Trophoblast cell (in vitro differentiated cells and primary cell): ENCODE measurements around the gene CDKAL1.

ENCODE experiments used
- DNase-seq, 2 donors: peaks; one replicate each; pipeline ENCODE4 v3.0.0-alpha.2; 2016
- H2AFZ ChIP-seq: 2 replicates; pipeline ENCODE4 v1.6.1; 2013; ENCODE audit warnings: low read length, moderate library complexity, mild to moderate bottlenecking; ENCODE audit not compliant: insufficient read depth, poor library complexity
- H2AK5ac ChIP-seq: 2 replicates; pipeline ENCODE4 v1.6.1; 2013; ENCODE audit warnings: mild to moderate bottlenecking, low read length
- H2BK120ac ChIP-seq: 2 replicates; pipeline ENCODE4 v1.6.1; 2013; ENCODE audit warnings: low read length, mild to moderate bottlenecking, moderate library complexity; ENCODE audit not compliant: insufficient read depth, poor library complexity
- H2BK12ac ChIP-seq: 2 replicates; pipeline ENCODE4 v1.6.1; 2013; ENCODE audit warnings: mild to moderate bottlenecking, low read length, moderate library complexity
- H2BK5ac ChIP-seq: 2 replicates; pipeline ENCODE4 v1.6.1; 2013; ENCODE audit warnings: low read length, low read depth, moderate library complexity, mild to moderate bottlenecking; ENCODE audit not compliant: poor library complexity
- H3K14ac ChIP-seq: 2 replicates; pipeline ENCODE4 v1.6.1; 2013; ENCODE audit warnings: mild to moderate bottlenecking, low read length
- H3K18ac ChIP-seq: 2 replicates; pipeline ENCODE4 v1.6.1; 2013; ENCODE audit warnings: mild to moderate bottlenecking, low read length
- H3K23ac ChIP-seq: 2 replicates; pipeline ENCODE4 v1.6.1; 2013; ENCODE audit warnings: low read length
- H3K27ac ChIP-seq: 2 replicates; pipeline ENCODE4 v1.5.1; 2013; ENCODE audit warnings: low read depth, mild to moderate bottlenecking, inconsistent platforms, low read length, moderate library complexity
- H3K27me3 ChIP-seq: 2 replicates; pipeline ENCODE4 v1.6.1; 2013; ENCODE audit warnings: inconsistent platforms, mild to moderate bottlenecking, low read length, moderate library complexity; ENCODE audit not compliant: insufficient read depth
- H3K36me3 ChIP-seq, 2 experiments: 1 replicate in 1 of 2; 2 replicates in 1 of 2; pipeline ENCODE4 v1.6.1; 2013; ENCODE audit warnings: low read length in 2 of 2, mild to moderate bottlenecking in 2 of 2, moderate library complexity in 1 of 2; ENCODE audit not compliant: insufficient read depth in 2 of 2, control insufficient read depth in 1 of 2
- H3K4ac ChIP-seq: 2 replicates; pipeline ENCODE4 v1.6.1; 2013; ENCODE audit warnings: low read depth, mild to moderate bottlenecking, low read length, moderate library complexity
- H3K4me1 ChIP-seq, 2 experiments: 1 replicate in 1 of 2; 2 replicates in 1 of 2; pipeline ENCODE4 v1.6.1; 2013; ENCODE audit warnings: low read length in 2 of 2, mild to moderate bottlenecking in 2 of 2, moderate library complexity in 1 of 2; ENCODE audit not compliant: insufficient read depth in 2 of 2, control insufficient read depth in 1 of 2
- H3K4me2 ChIP-seq: 2 replicates; pipeline ENCODE4 v1.6.1; 2013; ENCODE audit warnings: inconsistent platforms, mild to moderate bottlenecking, low read length, moderate library complexity
- H3K4me3 ChIP-seq: 2 replicates; pipeline ENCODE4 v1.5.1; 2013; ENCODE audit warnings: mild to moderate bottlenecking, low read depth, low read length, inconsistent platforms
- H3K79me1 ChIP-seq: one replicate; pipeline ENCODE4 v1.6.1; 2013; ENCODE audit warnings: low read length
- H3K79me2 ChIP-seq: 2 replicates; pipeline ENCODE4 v1.6.1; 2013; ENCODE audit warnings: low read length, mild to moderate bottlenecking; ENCODE audit not compliant: control insufficient read depth, insufficient read depth, poor library complexity
- H3K9ac ChIP-seq: 2 replicates; pipeline ENCODE4 v1.6.1; 2013; ENCODE audit warnings: mild to moderate bottlenecking, low read length
- H3K9me3 ChIP-seq: 2 replicates; pipeline ENCODE4 v1.6.1; 2013; ENCODE audit warnings: low read depth, mild to moderate bottlenecking, control low read depth, inconsistent platforms, low read length; ENCODE audit not compliant: insufficient read depth
- H4K12ac ChIP-seq: 2 replicates; pipeline ENCODE4 v1.6.1; 2013; ENCODE audit warnings: low read depth, mild to moderate bottlenecking, low read length, moderate library complexity
- H4K8ac ChIP-seq: 2 replicates; pipeline ENCODE4 v1.6.1; 2013; ENCODE audit warnings: low read depth, mild to moderate bottlenecking, low read length, moderate library complexity
- H4K91ac ChIP-seq: one replicate; pipeline ENCODE4 v1.6.1; 2013; ENCODE audit warnings: low read depth, mild to moderate bottlenecking, low read length, moderate library complexity
- WGBS: extraction: QIAGEN DNeasy Blood & Tissue Kit; methylation state at CpG from one replicate; pipeline ENCODE4 v1.1.7; 2013; ENCODE audit warnings: missing lambda C conversion rate; ENCODE audit not compliant: insufficient read length, insufficient coverage; ENCODE audit errors: extremely low coverage; 5-methylcytosine and 5-hydroxymethylcytosine counted together

CDKAL1 gene

GRCh38 chr6:21259660-21260059, 725.4 kb downstream of the CDKAL1 start:
- Histone ChIP-seq H4K91ac (no peak overlapping the region), H3K14ac (no peak overlapping the region), H3K9me3 (peaks cover 2% of the 10 kb centered on the region), H2BK5ac (no peak overlapping the region), H3K9ac (no peak overlapping the region), H3K4me2 (no peak overlapping the region), H3K23ac (no peak overlapping the region), H4K8ac (no peak overlapping the region), H3K4me3 (no peak overlapping the region), H4K12ac (no peak overlapping the region), H3K79me2 (no peaks in the 10 kb centered on the region), H2AK5ac (no peak overlapping the region), H3K79me1 (no peaks in the 10 kb centered on the region), H3K4me1 (peaks cover 0 to 4% of the 10 kb centered on the region in 2 experiments), H3K36me3 (no peaks in the 10 kb centered on the region), H2BK12ac (no peak overlapping the region), H3K27me3 (no peaks in the 10 kb centered on the region), H3K4ac (no peak overlapping the region), H3K27ac (no peak overlapping the region), H3K18ac (no peak overlapping the region), H2BK120ac (no peak overlapping the region), H2AFZ (no peak overlapping the region)
- WGBS = no CpG with 5 or more reads among the region's 2 CpGs
- no peak for DNase-seq

- Histone ChIP-seq H3K79me1 (no peaks in the 10 kb centered on the region), H2BK5ac (no peak overlapping the region), H3K14ac (no peak overlapping the region), H3K36me3 (no peaks in the 10 kb centered on the region), H3K4me3 (no peak overlapping the region), H3K27me3 (no peaks in the 10 kb centered on the region), H3K9ac (no peak overlapping the region), H3K79me2 (no peaks in the 10 kb centered on the region), H3K4me1 (peaks cover 0 to 4% of the 10 kb centered on the region in 2 experiments), H4K91ac (no peak overlapping the region), H2BK12ac (no peak overlapping the region), H2AFZ (no peak overlapping the region), H4K8ac (no peak overlapping the region), H2BK120ac (no peak overlapping the region), H3K23ac (no peak overlapping the region), H3K9me3 (peaks cover 2% of the 10 kb centered on the region), H3K18ac (no peak overlapping the region), H3K4me2 (no peak overlapping the region), H3K4ac (no peak overlapping the region), H3K27ac (no peak overlapping the region), H2AK5ac (no peak overlapping the region), H4K12ac (no peak overlapping the region)
- no CpG with 5 or more reads among the region's 5 CpGs for WGBS
- DNase-seq = no peak
Measured at GRCh38 chr6:21262504-21262903, 728.2 kb downstream of the CDKAL1 start.

GRCh38 chr6:21263531-21264287, 729.5 kb downstream of the CDKAL1 start:
- Histone ChIP-seq H3K79me2 (no peaks in the 10 kb centered on the region), H3K4me2 (no peak overlapping the region), H3K23ac (no peak overlapping the region), H4K12ac (no peak overlapping the region), H3K18ac (no peak overlapping the region), H4K91ac (no peak overlapping the region), H3K36me3 (no peaks in the 10 kb centered on the region), H2AFZ (no peak overlapping the region), H3K27ac (no peak overlapping the region), H3K79me1 (no peaks in the 10 kb centered on the region), H3K4ac (no peak overlapping the region), H3K9ac (no peak overlapping the region), H3K14ac (no peak overlapping the region), H2BK120ac (no peak overlapping the region), H2BK12ac (no peak overlapping the region), H4K8ac (no peak overlapping the region), H2BK5ac (no peak overlapping the region), H2AK5ac (no peak overlapping the region), H3K27me3 (no peaks in the 10 kb centered on the region), H3K9me3 (peaks cover 1% of the 10 kb centered on the region), H3K4me1 (peaks cover 0 to 4% of the 10 kb centered on the region in 2 experiments), H3K4me3 (no peak overlapping the region)
- DNase-seq = peak in 1 of 2 donors; percentile 21
- WGBS = no CpG with 5 or more reads among the region's 18 CpGs

- Histone ChIP-seq H3K4me1 (peaks cover 0 to 4% of the 10 kb centered on the region in 2 experiments), H3K23ac (peak overlapping the region; percentile 29), H4K8ac (no peak overlapping the region), H2BK5ac (no peak overlapping the region), H3K4ac (no peak overlapping the region), H2AFZ (no peak overlapping the region), H4K12ac (no peak overlapping the region), H3K27ac (no peak overlapping the region), H3K79me1 (no peaks in the 10 kb centered on the region), H3K4me2 (no peak overlapping the region), H3K27me3 (no peaks in the 10 kb centered on the region), H3K79me2 (no peaks in the 10 kb centered on the region), H2AK5ac (no peak overlapping the region), H4K91ac (no peak overlapping the region), H3K4me3 (no peak overlapping the region), H2BK12ac (no peak overlapping the region), H2BK120ac (no peak overlapping the region), H3K14ac (no peak overlapping the region), H3K36me3 (no peaks in the 10 kb centered on the region), H3K9ac (no peak overlapping the region), H3K9me3 (no peaks in the 10 kb centered on the region), H3K18ac (no peak overlapping the region)
- no peak for DNase-seq
- no CpG with 5 or more reads among the region's 10 CpGs for WGBS
Measured at GRCh38 chr6:21264288-21265033, 730.2 kb downstream of the CDKAL1 start.
